ENCODE measurements around the gene MTHFD1L. TPM values are rescaled to one million over a fixed set of nuclear protein-coding genes. Genes with fewer than 3 reads are reported as not detected.

The MTHFD1L gene
- total and polyA plus RNA-seq, 2 of the 4 experiments (the other 2 are of a cell fraction), result 43.5 to 53.2 TPM

DNA sequence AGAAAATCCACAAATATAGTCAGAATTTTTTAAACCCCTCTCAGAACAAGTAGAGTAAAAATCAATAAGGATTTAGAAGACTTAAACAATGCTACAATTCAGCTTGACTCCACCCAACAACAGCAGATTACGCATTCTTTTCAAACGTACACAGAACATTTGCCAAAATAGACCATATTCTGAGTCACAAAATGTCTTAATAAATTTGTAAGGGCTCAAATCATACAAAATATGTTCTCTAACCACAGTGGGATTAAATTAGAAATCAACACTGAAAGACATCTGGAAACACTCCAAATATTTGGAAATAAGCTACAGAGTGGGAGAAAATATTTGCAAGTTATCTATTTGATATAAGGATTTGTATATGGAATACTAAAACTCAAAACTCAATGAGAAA lies 210.0 kb downstream of the MTHFD1L start:
- H2AK9ac ChIP-seq (replicated peaks; ENCODE audit: low read depth, low read length, poor library complexity), result no peak overlapping the region
- no peak overlapping the region for H2BK5ac ChIP-seq (ENCODE audit: low read depth, low read length, poor library complexity, severe bottlenecking)
- in situ Hi-C loops (cut with MboI; ENCODE audit: low sequenced_read_pairs) (no loop called here), dilution Hi-C loops (cut with HindIII; ENCODE audit: low sequenced_read_pairs, unreplicated experiment) (no loop called here), intact Hi-C loops (cut with micrococcal nuclease) (no loop called here)
- H3K79me1 ChIP-seq (ENCODE audit: low read depth in 1 of 2, low read length in 2 of 2), result peaks cover 19 to 29% of the 10 kb centered on the region in 2 experiments
- BruUV-seq (replicated peaks), result no TSS peak
- no peak overlapping the region for H2BK15ac ChIP-seq (ENCODE audit: low read depth, low read length)
- no peak overlapping the region for H4K5ac ChIP-seq (ENCODE audit: low read depth, low read length)
- DNase-seq, result peak; percentile 37
- ChIA-PET CTCF (no interaction called here), POLR2A (ENCODE audit: unreplicated experiment) (no interaction called here)
- no peak overlapping the region for H3K23ac ChIP-seq (ENCODE audit: low read depth, low read length)
- H3K4me3 ChIP-seq (ENCODE audit: insufficient read depth, low read depth, low read length), result no peak overlapping the region
- no peak overlapping the region for H3K9ac ChIP-seq (ENCODE audit: low read depth, low read length)
- TF ChIP-seq CTCF (conservative IDR thresholded peaks at IDR 0.05; ENCODE audit: low read depth, low read length) (no peak), RCOR1 (IDR thresholded peaks at IDR 0.05; ENCODE audit: insufficient replicate concordance, low read length) (no peak), USF2 (IDR thresholded peaks at IDR 0.05; ENCODE audit: low read depth, low read length) (no peak), CHD1 (IDR thresholded peaks at IDR 0.05; ENCODE audit: low read depth, low read length) (no peak), BHLHE40 (IDR thresholded peaks at IDR 0.05; ENCODE audit: low read depth, low read length) (no peak), RFX5 (IDR thresholded peaks at IDR 0.05; ENCODE audit: low read depth, low read length) (no peak), SMC3 (IDR thresholded peaks at IDR 0.05; ENCODE audit: low read depth, low read length) (no peak), MXI1 (IDR thresholded peaks at IDR 0.05; ENCODE audit: borderline replicate concordance, low read depth, low read length) (no peak)
- no peak overlapping the region for H4K8ac ChIP-seq (ENCODE audit: low read depth in 2 of 2, low read length in 2 of 2)
- H4K91ac ChIP-seq (ENCODE audit: insufficient read depth, low read depth, low read length), result no peak overlapping the region
- H3K4ac ChIP-seq (ENCODE audit: low read depth, low read length), result no peak overlapping the region
- no CpG with 5 or more reads among the region's 2 CpGs for WGBS, 2 experiments (ENCODE audit: extremely low coverage in 2 of 2, insufficient read length in 1 of 2)
- no peaks in the 10 kb centered on the region for H3K9me3 ChIP-seq (ENCODE audit: control insufficient read depth, insufficient read depth, low read length)
- no peak overlapping the region for H2AK5ac ChIP-seq (ENCODE audit: low read depth, low read length)
- no peak overlapping the region for H3K56ac ChIP-seq (ENCODE audit: extremely low read depth, insufficient read depth, low read length)
- H3K4me1 ChIP-seq (ENCODE audit: control insufficient read depth, insufficient read depth, low read length), result 0 out of 2 replicates have a peak, but pooled peaks cover 3% of the 10 kb centered on the region
- H3K9me1 ChIP-seq (ENCODE audit: insufficient read depth, low read length), result no peaks in the 10 kb centered on the region; the same call in 1 of the 2 replicates
- H3K18ac ChIP-seq (ENCODE audit: low read depth, low read length), result no peak overlapping the region
- H3K27ac ChIP-seq (ENCODE audit: insufficient read depth, low read length), result no peak overlapping the region
- peaks cover 3% of the 10 kb centered on the region; the same call in 1 of the 2 replicates for H4K20me1 ChIP-seq (ENCODE audit: insufficient read depth, low read length)
- no peaks in the 10 kb centered on the region for H3K27me3 ChIP-seq (ENCODE audit: control insufficient read depth, insufficient read depth, low read length)
- H3K36me3 ChIP-seq (ENCODE audit: control insufficient read depth, insufficient read depth, low read length), result peaks cover 22% of the 10 kb centered on the region
- no peak for ATAC-seq (ENCODE audit: low read depth)
- no peak overlapping the region for H2BK20ac ChIP-seq (ENCODE audit: low read depth, low read length)
- no peak overlapping the region for H3K14ac ChIP-seq (replicated peaks; ENCODE audit: low read depth, low read length)
- no peak overlapping the region for H2BK120ac ChIP-seq (ENCODE audit: low read depth, low read length)
- H3K4me2 ChIP-seq (ENCODE audit: low read depth, low read length), result no peak overlapping the region
- no peak overlapping the region for H2AFZ ChIP-seq (replicated peaks; ENCODE audit: low read length, poor library complexity)
